HCT116 (cell line): ENCODE measurements around the gene OR6J1. TPM values are rescaled to one million over a fixed set of nuclear protein-coding genes. Genes with fewer than 3 reads are reported as not detected.

Experiments
- ATAC-seq: fragments of 200-7000 bp; cut with Tn5 transposase; 2 replicates; pipeline ENCODE4 v1.9.1; 2020; ENCODE audit warnings: mild to moderate bottlenecking, moderate library complexity
- BruUV-seq: library from RNA; stranded (reverse); fragments of 400-500 nt; replicated peaks from 2 replicates; lab custom pipeline; 2021; lab: Mats Ljungman, UMichigan
- CTCF ChIA-PET: fragments of 300-600 bp; sonication (Branson Sonifier 250); formaldehyde crosslinking; loops from one replicate; lab custom pipeline; 2021; ENCODE audit warnings: antibody characterized with exemption; lab: Charles Lee
- POLR2A ChIA-PET: fragments of 300-600, 350-600 bp; sonication (Branson Sonifier 250); formaldehyde crosslinking; loops from one replicate; lab custom pipeline; 2021; ENCODE audit warnings: antibody characterized with exemption; lab: Charles Lee
- RAD21 ChIA-PET, 2 experiments: fragments of 300-600 bp; sonication (Branson Sonifier 250); formaldehyde crosslinking; loops; one replicate each; lab custom pipeline; 2023; ENCODE audit warnings: low total read pairs in 2 of 2; ENCODE audit not compliant: uncharacterized antibody in 2 of 2, unreplicated experiment in 2 of 2, low non-redundant PET in 1 of 2; lab: Charles Lee
- DNase-seq: peaks from one replicate; pipeline ENCODE4 v3.0.0-alpha.2; 2010; ENCODE audit warnings: low read depth, low spot score
- H2AFZ ChIP-seq: fragments of 200-600 bp; shearing (Covaris generic), sonication (generic); 2 replicates; pipeline ENCODE4 v1.6.1; 2017; ENCODE audit warnings: low read depth, mixed run types, mixed read lengths, antibody characterized with exemption, low read length; ENCODE audit not compliant: poor library complexity, severe bottlenecking
- H3K27ac ChIP-seq: 2 replicates; pipeline ENCODE4 v1.5.1; 2012; ENCODE audit warnings: low read depth, low read length
- H3K27me3 ChIP-seq: fragments of 200-600 bp; sonication (generic); 2 replicates; pipeline ENCODE4 v1.6.1; 2016; ENCODE audit warnings: mixed run types, low read length, mixed read lengths; ENCODE audit not compliant: insufficient read depth
- H3K36me3 ChIP-seq, 2 experiments: fragments of 200-500 bp in 1 of 2; fragments of 200-600 bp in 1 of 2; sonication (Bioruptor generic) in 1 of 2; sonication (generic) in 1 of 2; 2 replicates each; pipeline versions ENCODE4 v1.5.1 to v1.6.1; 2014 to 2016; ENCODE audit warnings: low read length in 2 of 2, inconsistent platforms in 1 of 2, mixed read lengths in 1 of 2, mixed run types in 1 of 2; ENCODE audit not compliant: insufficient read depth in 2 of 2, control insufficient read depth in 1 of 2
- H3K4me1 ChIP-seq, 2 experiments: fragments of 200-600 bp in 1 of 2; sonication (generic) in 1 of 2; 2 replicates each; pipeline versions ENCODE4 v1.5.1 to v1.6.1; 2012 to 2017; ENCODE audit warnings: low read length in 2 of 2, inconsistent platforms in 1 of 2, mild to moderate bottlenecking in 1 of 2, mixed read lengths in 1 of 2, mixed run types in 1 of 2, moderate library complexity in 1 of 2; ENCODE audit not compliant: insufficient read depth in 2 of 2, control insufficient read depth in 1 of 2
- H3K4me2 ChIP-seq: fragments of 200-600 bp; sonication (generic); 2 replicates; pipeline ENCODE4 v1.6.1; 2017; ENCODE audit warnings: mixed run types, low read length, mixed read lengths
- H3K4me3 ChIP-seq, 2 experiments: fragments of 200-600 bp in 1 of 2; sonication (generic) in 1 of 2; replicated peaks in 1 of 2; 2 replicates each; pipeline ENCODE4 v1.5.1; 2011 to 2016; ENCODE audit warnings: low read length in 2 of 2, control low read depth in 1 of 2, low read depth in 1 of 2, mild to moderate bottlenecking in 1 of 2, mixed read lengths in 1 of 2, mixed run types in 1 of 2
- H3K79me2 ChIP-seq: fragments of 200-600 bp; sonication (generic); 2 replicates; pipeline ENCODE4 v1.6.1; 2017; ENCODE audit warnings: mild to moderate bottlenecking, mixed run types, low read length, moderate library complexity, mixed read lengths; ENCODE audit not compliant: insufficient read depth
- H3K9ac ChIP-seq: fragments of 200-600 bp; sonication (generic); 2 replicates; pipeline ENCODE4 v1.6.1; 2016; ENCODE audit warnings: low read length, mixed read lengths
- H3K9me2 ChIP-seq: fragments of 200-600 bp; sonication (generic), shearing (Covaris generic); 2 replicates; pipeline ENCODE4 v1.6.1; 2017; ENCODE audit warnings: mixed run types, mild to moderate bottlenecking, moderate library complexity; ENCODE audit not compliant: insufficient read depth
- H3K9me3 ChIP-seq, 2 experiments: fragments of 200-500 bp in 1 of 2; fragments of 200-600 bp in 1 of 2; sonication (Bioruptor generic) in 1 of 2; sonication (generic) in 1 of 2; 2 replicates each; pipeline ENCODE4 v1.6.1; 2014 to 2017; ENCODE audit warnings: low read length in 2 of 2, mixed read lengths in 2 of 2, inconsistent platforms in 1 of 2, low read depth in 1 of 2, mild to moderate bottlenecking in 1 of 2, mixed run types in 1 of 2, moderate library complexity in 1 of 2; ENCODE audit not compliant: control insufficient read depth in 1 of 2, insufficient read depth in 1 of 2
- H4K20me1 ChIP-seq: fragments of 200-600 bp; sonication (generic), shearing (Covaris generic); 2 replicates; pipeline ENCODE4 v1.6.1; 2017; ENCODE audit warnings: mixed run types, mild to moderate bottlenecking, moderate library complexity; ENCODE audit not compliant: insufficient read depth
- CBX3 ChIP-seq: IDR thresholded peaks from 2 replicates; pipeline ENCODE4 v1.6.1; 2012; ENCODE audit warnings: low read depth
- CEBPB ChIP-seq: IDR thresholded peaks from 2 replicates; pipeline ENCODE4 v1.6.1; 2012; ENCODE audit warnings: low read depth
- EGR1 ChIP-seq: IDR thresholded peaks from 2 replicates; pipeline ENCODE4 v1.6.1; 2012; ENCODE audit warnings: low read depth
- ELF1 ChIP-seq: IDR thresholded peaks from 2 replicates; pipeline ENCODE4 v1.6.1; 2012; ENCODE audit warnings: low read depth, borderline replicate concordance
- EZH2 ChIP-seq: fragments of 200-600 bp; sonication (generic); IDR thresholded peaks from 2 replicates; pipeline ENCODE4 v1.6.1; 2017; ENCODE audit warnings: antibody characterized with exemption, mixed run types
- EZH2phosphoT487 ChIP-seq: fragments of 200-600 bp; IDR thresholded peaks from 2 replicates; pipeline ENCODE4 v1.6.1; 2018; ENCODE audit warnings: antibody characterized with exemption, borderline replicate concordance
- FOSL1 ChIP-seq: IDR thresholded peaks from 2 replicates; pipeline ENCODE4 v1.6.1; 2012; ENCODE audit warnings: low read depth
- POLR2A ChIP-seq: IDR thresholded peaks from 2 replicates; pipeline ENCODE4 v1.7.0; 2011; ENCODE audit warnings: borderline replicate concordance; ENCODE audit not compliant: insufficient read depth, insufficient read length; ENCODE audit errors: extremely low read depth
- POLR2AphosphoS5 ChIP-seq: IDR thresholded peaks from 2 replicates; pipeline ENCODE4 v1.6.1; 2011; ENCODE audit warnings: mild to moderate bottlenecking, low read depth, low read length, moderate library complexity
- RAD21 ChIP-seq: IDR thresholded peaks from 2 replicates; pipeline ENCODE4 v1.6.1; 2012; ENCODE audit warnings: low read depth, mild to moderate bottlenecking
- SIN3A ChIP-seq: IDR thresholded peaks from 2 replicates; pipeline ENCODE4 v1.6.1; 2012; ENCODE audit warnings: low read depth
- SP1 ChIP-seq: IDR thresholded peaks from 2 replicates; pipeline ENCODE4 v1.6.1; 2012; ENCODE audit warnings: low read depth
- YY1 ChIP-seq: IDR thresholded peaks from 2 replicates; pipeline ENCODE4 v1.6.1; 2011; ENCODE audit warnings: low read length, low read depth, moderate library complexity, mild to moderate bottlenecking; ENCODE audit not compliant: insufficient replicate concordance; ENCODE audit errors: extremely low read depth
- ZFX ChIP-seq: fragments of 450-650 bp; IDR thresholded peaks from 2 replicates; pipeline ENCODE4 v1.6.1; 2017
- ZNF274 ChIP-seq: fragments of 200-500 bp; sonication (Bioruptor generic); IDR thresholded peaks from 2 replicates; pipeline ENCODE4 v1.6.1; 2014; ENCODE audit warnings: mild to moderate bottlenecking, low read depth, low read length, inconsistent platforms
- intact Hi-C: fragments of 100-400 bp; cut with micrococcal nuclease; formaldehyde crosslinking; loops from 2 replicates; pipeline ENCODE4 v1.10.0; 2022
- total RNA-seq: library from RNA; stranded (reverse); gene quantifications from one replicate; pipeline ENCODE4 v1.2.1, GENCODE V29; 2021; ENCODE audit not compliant: unreplicated experiment
- TF ChIP-seq, protein P1 (sequence below): IDR thresholded peaks from 2 replicates; pipeline ENCODE4 v1.6.1; 2011; ENCODE audit warnings: mild to moderate bottlenecking, low read length, moderate library complexity; ENCODE audit not compliant: insufficient replicate concordance; ENCODE audit errors: extremely low read depth
- TF ChIP-seq, protein P2 (sequence below): IDR thresholded peaks from 2 replicates; pipeline ENCODE4 v1.6.1; 2012
- TF ChIP-seq, protein P3 (sequence below): IDR thresholded peaks from 2 replicates; pipeline ENCODE4 v1.6.1; 2012; ENCODE audit warnings: low read depth
- TF ChIP-seq, protein P4 (sequence below), 3 experiments: fragments of 200-600 bp in 1 of 3; sonication (generic) in 1 of 3; IDR thresholded peaks in 2 of 3; conservative IDR thresholded peaks in 1 of 3; 2 replicates each; pipeline ENCODE4 v1.5.1; 2012 to 2017; ENCODE audit warnings: low read depth in 2 of 3, low read length in 2 of 3, antibody characterized with exemption in 1 of 3, borderline replicate concordance in 1 of 3, control low read depth in 1 of 3, mild to moderate bottlenecking in 1 of 3, mixed read lengths in 1 of 3, mixed run types in 1 of 3, moderate library complexity in 1 of 3; ENCODE audit not compliant: insufficient read depth in 1 of 3
- TF ChIP-seq, protein P5 (sequence below): IDR thresholded peaks from 2 replicates; pipeline ENCODE4 v1.6.1; 2012

Gene OR6J1
- total RNA-seq, 1 experiment from 2014 or later = not detected

DNA sequence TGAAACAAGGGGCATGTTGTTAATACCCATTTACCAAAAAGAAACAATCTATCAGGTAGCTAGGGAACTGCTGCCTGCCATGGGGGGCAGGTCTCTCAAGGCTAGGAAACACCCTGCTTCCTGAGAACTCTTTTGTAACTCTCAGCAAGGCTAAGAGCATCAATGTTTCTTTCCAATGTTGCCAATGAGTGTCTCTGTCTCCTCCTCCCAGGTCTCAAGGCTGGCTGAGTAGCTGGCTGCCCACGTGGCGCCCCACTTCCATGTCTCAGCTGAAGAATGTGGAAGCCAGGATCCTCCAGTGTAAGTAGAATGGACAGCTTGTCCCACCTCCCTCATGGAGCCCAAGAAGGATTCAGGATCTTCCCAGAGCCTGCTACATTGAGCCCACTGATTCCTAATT lies 42.7 kb downstream of the OR6J1 start:
- Histone ChIP-seq H3K4me1 (peaks cover 13 to 51% of the 10 kb centered on the region in 2 experiments), H3K4me3 (no peak overlapping the region), H2AFZ (no peak overlapping the region), H3K9ac (no peak overlapping the region), H3K27me3 (no peaks in the 10 kb centered on the region), H3K9me2 (no peaks in the 10 kb centered on the region), H4K20me1 (no peaks in the 10 kb centered on the region), H3K27ac (no peak overlapping the region), H3K9me3 (no peaks in the 10 kb centered on the region), H3K4me2 (no peak overlapping the region), H3K36me3 (no peaks in the 10 kb centered on the region; a peak in 2 of 4 replicates), H3K79me2 (no peaks in the 10 kb centered on the region)
- no peak for DNase-seq
- TF ChIP-seq POLR2AphosphoS5 (no peak), ZFX (no peak), FOSL1 (no peak), CEBPB (no peak), ELF1 (no peak), EGR1 (no peak), POLR2A (no peak), SP1 (no peak), ZNF274 (no peak), RAD21 (no peak), CBX3 (no peak), EZH2phosphoT487 (no peak), EZH2 (no peak), SIN3A (no peak), YY1 (no peak)
- TF ChIP-seq, protein P1, sequence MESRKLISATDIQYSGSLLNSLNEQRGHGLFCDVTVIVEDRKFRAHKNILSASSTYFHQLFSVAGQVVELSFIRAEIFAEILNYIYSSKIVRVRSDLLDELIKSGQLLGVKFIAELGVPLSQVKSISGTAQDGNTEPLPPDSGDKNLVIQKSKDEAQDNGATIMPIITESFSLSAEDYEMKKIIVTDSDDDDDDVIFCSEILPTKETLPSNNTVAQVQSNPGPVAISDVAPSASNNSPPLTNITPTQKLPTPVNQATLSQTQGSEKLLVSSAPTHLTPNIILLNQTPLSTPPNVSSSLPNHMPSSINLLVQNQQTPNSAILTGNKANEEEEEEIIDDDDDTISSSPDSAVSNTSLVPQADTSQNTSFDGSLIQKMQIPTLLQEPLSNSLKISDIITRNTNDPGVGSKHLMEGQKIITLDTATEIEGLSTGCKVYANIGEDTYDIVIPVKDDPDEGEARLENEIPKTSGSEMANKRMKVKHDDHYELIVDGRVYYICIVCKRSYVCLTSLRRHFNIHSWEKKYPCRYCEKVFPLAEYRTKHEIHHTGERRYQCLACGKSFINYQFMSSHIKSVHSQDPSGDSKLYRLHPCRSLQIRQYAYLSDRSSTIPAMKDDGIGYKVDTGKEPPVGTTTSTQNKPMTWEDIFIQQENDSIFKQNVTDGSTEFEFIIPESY = no peak
- TF ChIP-seq, protein P2, sequence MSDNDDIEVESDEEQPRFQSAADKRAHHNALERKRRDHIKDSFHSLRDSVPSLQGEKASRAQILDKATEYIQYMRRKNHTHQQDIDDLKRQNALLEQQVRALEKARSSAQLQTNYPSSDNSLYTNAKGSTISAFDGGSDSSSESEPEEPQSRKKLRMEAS = no peak
- TF ChIP-seq, protein P3, sequence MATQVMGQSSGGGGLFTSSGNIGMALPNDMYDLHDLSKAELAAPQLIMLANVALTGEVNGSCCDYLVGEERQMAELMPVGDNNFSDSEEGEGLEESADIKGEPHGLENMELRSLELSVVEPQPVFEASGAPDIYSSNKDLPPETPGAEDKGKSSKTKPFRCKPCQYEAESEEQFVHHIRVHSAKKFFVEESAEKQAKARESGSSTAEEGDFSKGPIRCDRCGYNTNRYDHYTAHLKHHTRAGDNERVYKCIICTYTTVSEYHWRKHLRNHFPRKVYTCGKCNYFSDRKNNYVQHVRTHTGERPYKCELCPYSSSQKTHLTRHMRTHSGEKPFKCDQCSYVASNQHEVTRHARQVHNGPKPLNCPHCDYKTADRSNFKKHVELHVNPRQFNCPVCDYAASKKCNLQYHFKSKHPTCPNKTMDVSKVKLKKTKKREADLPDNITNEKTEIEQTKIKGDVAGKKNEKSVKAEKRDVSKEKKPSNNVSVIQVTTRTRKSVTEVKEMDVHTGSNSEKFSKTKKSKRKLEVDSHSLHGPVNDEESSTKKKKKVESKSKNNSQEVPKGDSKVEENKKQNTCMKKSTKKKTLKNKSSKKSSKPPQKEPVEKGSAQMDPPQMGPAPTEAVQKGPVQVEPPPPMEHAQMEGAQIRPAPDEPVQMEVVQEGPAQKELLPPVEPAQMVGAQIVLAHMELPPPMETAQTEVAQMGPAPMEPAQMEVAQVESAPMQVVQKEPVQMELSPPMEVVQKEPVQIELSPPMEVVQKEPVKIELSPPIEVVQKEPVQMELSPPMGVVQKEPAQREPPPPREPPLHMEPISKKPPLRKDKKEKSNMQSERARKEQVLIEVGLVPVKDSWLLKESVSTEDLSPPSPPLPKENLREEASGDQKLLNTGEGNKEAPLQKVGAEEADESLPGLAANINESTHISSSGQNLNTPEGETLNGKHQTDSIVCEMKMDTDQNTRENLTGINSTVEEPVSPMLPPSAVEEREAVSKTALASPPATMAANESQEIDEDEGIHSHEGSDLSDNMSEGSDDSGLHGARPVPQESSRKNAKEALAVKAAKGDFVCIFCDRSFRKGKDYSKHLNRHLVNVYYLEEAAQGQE = no peak
- TF ChIP-seq, protein P4, sequence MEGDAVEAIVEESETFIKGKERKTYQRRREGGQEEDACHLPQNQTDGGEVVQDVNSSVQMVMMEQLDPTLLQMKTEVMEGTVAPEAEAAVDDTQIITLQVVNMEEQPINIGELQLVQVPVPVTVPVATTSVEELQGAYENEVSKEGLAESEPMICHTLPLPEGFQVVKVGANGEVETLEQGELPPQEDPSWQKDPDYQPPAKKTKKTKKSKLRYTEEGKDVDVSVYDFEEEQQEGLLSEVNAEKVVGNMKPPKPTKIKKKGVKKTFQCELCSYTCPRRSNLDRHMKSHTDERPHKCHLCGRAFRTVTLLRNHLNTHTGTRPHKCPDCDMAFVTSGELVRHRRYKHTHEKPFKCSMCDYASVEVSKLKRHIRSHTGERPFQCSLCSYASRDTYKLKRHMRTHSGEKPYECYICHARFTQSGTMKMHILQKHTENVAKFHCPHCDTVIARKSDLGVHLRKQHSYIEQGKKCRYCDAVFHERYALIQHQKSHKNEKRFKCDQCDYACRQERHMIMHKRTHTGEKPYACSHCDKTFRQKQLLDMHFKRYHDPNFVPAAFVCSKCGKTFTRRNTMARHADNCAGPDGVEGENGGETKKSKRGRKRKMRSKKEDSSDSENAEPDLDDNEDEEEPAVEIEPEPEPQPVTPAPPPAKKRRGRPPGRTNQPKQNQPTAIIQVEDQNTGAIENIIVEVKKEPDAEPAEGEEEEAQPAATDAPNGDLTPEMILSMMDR (IDR thresholded peaks at IDR 0.05 in 2 of 3, conservative IDR thresholded peaks at IDR 0.05 in 1 of 3; ENCODE audit: borderline replicate concordance in 1 of 3, insufficient read depth in 1 of 3, low read depth in 2 of 3, low read length in 2 of 3) = no peak
- TF ChIP-seq, protein P5, sequence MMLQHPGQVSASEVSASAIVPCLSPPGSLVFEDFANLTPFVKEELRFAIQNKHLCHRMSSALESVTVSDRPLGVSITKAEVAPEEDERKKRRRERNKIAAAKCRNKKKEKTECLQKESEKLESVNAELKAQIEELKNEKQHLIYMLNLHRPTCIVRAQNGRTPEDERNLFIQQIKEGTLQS = no peak
- ChIA-PET CTCF (interaction anchor here (1.2 kb wide), 1 partner anchor 12 kb away, joined by 3 read pairs; no protein-coding TSS in a partner anchor), POLR2A (no interaction called here), RAD21 (no interaction called here)
- no TSS peak for BruUV-seq
- no peak for ATAC-seq
- intact Hi-C loops = no loop called here
